A673 (cell line): Measurements from ENCODE around the gene TMEM63A. TPM values are rescaled to one million over a fixed set of nuclear protein-coding genes. Genes with fewer than 3 reads are reported as not detected.

ENCODE experiments used
- BruUV-seq: library from RNA; stranded (reverse); fragments of 400-500 nt; replicated peaks from 2 replicates; lab custom pipeline; 2021; lab: Mats Ljungman, UMichigan
- CTCF ChIA-PET: fragments of 300-600 bp; sonication (Branson Sonifier 250); formaldehyde crosslinking; loops from one replicate; lab custom pipeline; 2022; ENCODE audit warnings: antibody characterized with exemption; lab: Charles Lee
- POLR2A ChIA-PET: fragments of 300-600 bp; sonication (Branson Sonifier 250); formaldehyde crosslinking; loops from one replicate; lab custom pipeline; 2022; ENCODE audit warnings: antibody characterized with exemption; ENCODE audit not compliant: low non-redundant PET; lab: Charles Lee
- DNase-seq: peaks from one replicate; pipeline ENCODE4 v3.0.0-alpha.2; 2015; ENCODE audit warnings: low spot score
- H3K27ac ChIP-seq: fragments of 200-600 bp; sonication (generic); 2 replicates; pipeline ENCODE4 v1.5.1; 2016; ENCODE audit warnings: mixed run types, low read depth, mild to moderate bottlenecking, mixed read lengths, antibody characterized with exemption, low read length; ENCODE audit not compliant: poor library complexity, severe bottlenecking
- H3K27me3 ChIP-seq: fragments of 200-600 bp; sonication (generic); replicated peaks from 2 replicates; pipeline ENCODE4 v1.6.1; 2017; ENCODE audit warnings: mixed run types, low read depth, mild to moderate bottlenecking, mixed read lengths, antibody characterized with exemption, low read length; ENCODE audit not compliant: insufficient read depth, poor library complexity
- H3K36me3 ChIP-seq: fragments of 200-600 bp; sonication (generic); 2 replicates; pipeline ENCODE4 v1.6.1; 2016; ENCODE audit warnings: mixed run types, mild to moderate bottlenecking, mixed read lengths, antibody characterized with exemption, low read length; ENCODE audit not compliant: insufficient read depth, poor library complexity, severe bottlenecking
- H3K4me1 ChIP-seq: fragments of 200-600 bp; sonication (generic); 2 replicates; pipeline ENCODE4 v1.6.1; 2017; ENCODE audit warnings: mixed run types, mild to moderate bottlenecking, mixed read lengths, antibody characterized with exemption, low read length; ENCODE audit not compliant: insufficient read depth, poor library complexity, severe bottlenecking
- H3K4me3 ChIP-seq: fragments of 200-600 bp; sonication (generic); 2 replicates; pipeline ENCODE4 v1.5.1; 2016; ENCODE audit warnings: low read depth, mixed run types, mild to moderate bottlenecking, mixed read lengths, low read length; ENCODE audit not compliant: poor library complexity, severe bottlenecking
- H3K9me3 ChIP-seq: fragments of 200-600 bp; sonication (generic); 2 replicates; pipeline ENCODE4 v1.6.1; 2016; ENCODE audit warnings: mixed run types, low read depth, mild to moderate bottlenecking, mixed read lengths, antibody characterized with exemption, low read length; ENCODE audit not compliant: poor library complexity, severe bottlenecking
- EZH2 ChIP-seq: fragments of 200-600 bp; sonication (generic); IDR thresholded peaks from 2 replicates; pipeline ENCODE4 v1.6.1; 2017; ENCODE audit warnings: borderline replicate concordance, low read depth, mild to moderate bottlenecking, mixed read lengths, antibody characterized with exemption, low read length; ENCODE audit not compliant: poor library complexity, severe bottlenecking
- intact Hi-C: fragments of 100-400 bp; cut with micrococcal nuclease; formaldehyde crosslinking; loops from one replicate; pipeline ENCODE4 v1.10.0; 2022; ENCODE audit not compliant: unreplicated experiment
- total RNA-seq: library from RNA; stranded (reverse); gene quantifications from 2 replicates; pipeline ENCODE4 v1.2.3, GENCODE V29; 2021
- TF ChIP-seq, protein P1 (sequence below): fragments of 300-800, 200-600 bp; sonication (generic); conservative IDR thresholded peaks from 2 replicates; pipeline ENCODE4 v1.5.1; 2017; ENCODE audit warnings: low read depth, mild to moderate bottlenecking, antibody characterized with exemption, low read length, moderate library complexity, mixed read lengths

The TMEM63A gene
- total RNA-seq, 1 experiment from 2014 or later: 25.3 TPM

DNA sequence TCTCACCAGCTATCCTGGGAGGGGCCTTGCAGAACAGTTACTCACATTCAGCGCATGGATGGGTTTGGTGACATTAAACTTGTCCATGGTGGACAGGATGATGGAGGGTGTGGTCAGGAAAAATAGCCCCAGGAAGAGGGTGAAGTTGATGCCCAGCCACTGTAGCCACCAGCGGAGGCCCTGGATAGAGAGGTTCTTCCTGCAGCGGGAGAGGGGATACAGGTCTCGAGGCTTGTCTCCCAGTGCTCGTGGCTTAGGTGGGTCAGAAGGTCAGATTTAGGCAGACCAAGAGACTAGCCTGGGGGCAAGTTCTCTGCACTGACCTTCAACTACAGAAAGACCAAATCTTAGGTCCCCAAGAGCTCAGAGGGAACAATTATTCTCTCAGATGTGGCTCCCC lies 23.0 kb downstream of the TMEM63A start:
- TF ChIP-seq EZH2: no peak
- TF ChIP-seq, protein P1, sequence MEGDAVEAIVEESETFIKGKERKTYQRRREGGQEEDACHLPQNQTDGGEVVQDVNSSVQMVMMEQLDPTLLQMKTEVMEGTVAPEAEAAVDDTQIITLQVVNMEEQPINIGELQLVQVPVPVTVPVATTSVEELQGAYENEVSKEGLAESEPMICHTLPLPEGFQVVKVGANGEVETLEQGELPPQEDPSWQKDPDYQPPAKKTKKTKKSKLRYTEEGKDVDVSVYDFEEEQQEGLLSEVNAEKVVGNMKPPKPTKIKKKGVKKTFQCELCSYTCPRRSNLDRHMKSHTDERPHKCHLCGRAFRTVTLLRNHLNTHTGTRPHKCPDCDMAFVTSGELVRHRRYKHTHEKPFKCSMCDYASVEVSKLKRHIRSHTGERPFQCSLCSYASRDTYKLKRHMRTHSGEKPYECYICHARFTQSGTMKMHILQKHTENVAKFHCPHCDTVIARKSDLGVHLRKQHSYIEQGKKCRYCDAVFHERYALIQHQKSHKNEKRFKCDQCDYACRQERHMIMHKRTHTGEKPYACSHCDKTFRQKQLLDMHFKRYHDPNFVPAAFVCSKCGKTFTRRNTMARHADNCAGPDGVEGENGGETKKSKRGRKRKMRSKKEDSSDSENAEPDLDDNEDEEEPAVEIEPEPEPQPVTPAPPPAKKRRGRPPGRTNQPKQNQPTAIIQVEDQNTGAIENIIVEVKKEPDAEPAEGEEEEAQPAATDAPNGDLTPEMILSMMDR: no peak
- Histone ChIP-seq H3K27me3 (no peaks in the 10 kb centered on the region), H3K9me3 (no peaks in the 10 kb centered on the region), H3K36me3 (peaks cover 4% of the 10 kb centered on the region), H3K27ac (no peak overlapping the region), H3K4me3 (no peak overlapping the region), H3K4me1 (no peaks in the 10 kb centered on the region)
- BruUV-seq: no TSS peak
- intact Hi-C loops: no loop called here
- ChIA-PET POLR2A (no interaction called here), CTCF (no interaction called here)
- DNase-seq: no peak

DNA sequence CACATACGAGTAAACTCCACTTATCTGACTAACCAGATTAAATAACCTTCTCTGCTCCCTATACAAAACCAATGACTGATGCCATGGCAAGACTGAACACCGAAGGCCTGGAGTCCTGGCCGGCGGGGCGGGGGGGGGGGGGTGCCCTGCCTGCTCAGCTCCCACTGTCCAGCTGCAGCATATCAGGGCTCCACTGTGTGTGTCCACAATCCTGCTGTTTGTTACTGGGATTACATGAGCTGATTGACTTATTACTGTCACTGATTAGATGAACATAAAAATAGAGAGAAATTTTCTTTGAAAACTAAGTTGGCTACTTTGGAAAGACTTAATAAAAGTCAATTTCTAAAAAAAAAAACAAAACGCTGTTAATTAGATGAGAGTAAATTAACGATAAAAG lies 24.9 kb downstream of the TMEM63A start:
- DNase-seq: no peak
- Histone ChIP-seq H3K27ac (no peak overlapping the region), H3K4me1 (no peaks in the 10 kb centered on the region), H3K27me3 (no peaks in the 10 kb centered on the region), H3K4me3 (no peak overlapping the region), H3K9me3 (no peaks in the 10 kb centered on the region), H3K36me3 (peaks cover 3% of the 10 kb centered on the region)
- CTCF ChIA-PET: no interaction called here
- intact Hi-C loops: no loop called here
- POLR2A ChIA-PET: no interaction called here
- no TSS peak for BruUV-seq
- no peak for TF ChIP-seq EZH2
- TF ChIP-seq, protein P1: no peak

DNA sequence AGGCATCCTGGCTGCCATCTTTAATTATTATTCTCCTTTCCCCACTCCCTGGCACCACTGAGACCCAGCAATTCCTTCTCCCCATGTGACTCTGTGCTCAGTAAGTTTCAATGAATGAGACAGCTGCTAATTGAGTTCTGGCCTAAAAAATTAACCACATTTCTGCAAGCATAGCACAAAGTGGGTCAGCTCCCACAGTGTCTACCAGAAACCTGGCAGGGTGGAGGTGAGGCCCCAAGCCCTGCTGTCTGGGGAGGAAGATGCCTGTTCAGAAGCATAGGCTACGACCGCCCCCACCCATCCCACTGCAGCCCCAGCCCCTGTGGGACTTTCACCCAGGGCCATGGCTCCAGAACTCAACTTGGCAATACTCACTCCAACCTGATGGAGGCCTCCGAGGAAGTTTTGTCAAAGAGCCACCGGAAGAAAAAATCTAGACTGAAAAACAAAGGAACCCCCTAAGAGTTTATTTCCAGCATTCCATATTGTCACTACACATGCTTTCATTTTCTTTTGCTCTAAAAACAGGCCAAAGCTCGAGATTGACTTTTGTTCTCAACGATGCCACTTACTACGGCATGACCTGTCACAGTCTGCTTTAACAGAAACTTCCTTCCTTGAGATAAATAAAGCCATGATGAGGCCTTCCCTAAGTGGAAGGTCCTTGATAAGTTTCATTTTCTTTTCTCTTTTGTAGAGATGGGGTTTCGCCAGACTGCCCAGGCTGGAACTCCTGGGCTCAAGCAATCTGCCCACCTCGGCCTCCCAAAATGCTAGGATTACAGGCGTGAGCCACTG lies 26.5 kb downstream of the TMEM63A start:
- TF ChIP-seq, protein P1: no peak
- Histone ChIP-seq H3K4me1 (no peaks in the 10 kb centered on the region), H3K27ac (no peak overlapping the region), H3K27me3 (no peaks in the 10 kb centered on the region), H3K4me3 (no peak overlapping the region), H3K36me3 (no peaks in the 10 kb centered on the region), H3K9me3 (no peaks in the 10 kb centered on the region)
- BruUV-seq: no TSS peak
- no peak for DNase-seq
- intact Hi-C loops: no loop called here
- ChIA-PET POLR2A (no interaction called here), CTCF (no interaction called here)
